22Rv1 (cell line): ENCODE results near the gene SLC47A1.

ENCODE experiments used
- H3K27ac ChIP-seq: fragments of 450-650 bp; 2 replicates; pipeline ENCODE4 v1.5.1; 2017
- CTCF ChIP-seq: fragments of 450-650 bp; IDR thresholded peaks from 2 replicates; pipeline ENCODE4 v1.5.1; 2017; ENCODE audit warnings: mild to moderate bottlenecking
- ZFX ChIP-seq: fragments of 450-650 bp; IDR thresholded peaks from 2 replicates; pipeline ENCODE4 v1.6.1; 2017; ENCODE audit warnings: antibody characterized with exemption, borderline replicate concordance

Gene SLC47A1

GRCh38 chr17:19533718-19534561, at the start of gene SLC47A1:
TSS of gene SLC47A1 (plus strand) at chr17:19533854. CDS start at chr17:19533940, 86 bp downstream.
- peak within 1 kb of the TSS; percentile 15; the same call in 1 of the 2 replicates for H3K27ac ChIP-seq

GRCh38 chr17:19485800-19486340, 47.8 kb upstream of the SLC47A1 start:
- no peak for TF ChIP-seq CTCF
- no peak for TF ChIP-seq ZFX
- no peak overlapping the region for H3K27ac ChIP-seq

More at GRCh38 chr17:19533718-19534561, at the start of gene SLC47A1:
- TF ChIP-seq ZFX (no peak), CTCF (no peak)

GRCh38 chr17:19486351-19487023, 47.2 kb upstream of the SLC47A1 start:
- no peak overlapping the region for H3K27ac ChIP-seq
- no peak for TF ChIP-seq CTCF
- no peak for TF ChIP-seq ZFX

- no peak overlapping the region for H3K27ac ChIP-seq
- TF ChIP-seq ZFX (no peak), CTCF (no peak)
Observed at GRCh38 chr17:19487024-19487600, 46.5 kb upstream of the SLC47A1 start.

GRCh38 chr17:19492141-19492540, 41.5 kb upstream of the SLC47A1 start:
- TF ChIP-seq CTCF = no peak
- TF ChIP-seq ZFX = no peak
- H3K27ac ChIP-seq = no peak overlapping the region

GRCh38 chr17:19494961-19495806, 38.5 kb upstream of the SLC47A1 start:
- H3K27ac ChIP-seq = no peak overlapping the region

More at GRCh38 chr17:19494961-19495806, 38.5 kb upstream of the SLC47A1 start:
- no peak for TF ChIP-seq ZFX
- TF ChIP-seq CTCF = no peak
